GM19468 (cell line): ENCODE data around the gene SMG6.

Experiments used
- ATAC-seq: cut with Tn5 transposase; IDR thresholded peaks from one replicate; pipeline ENCODE4 v1.9.1; 2021; ENCODE audit warnings: mild to moderate bottlenecking, moderate library complexity, moderate number of reproducible peaks; ENCODE audit not compliant: unreplicated experiment; ENCODE audit errors: extremely low read depth

SMG6 gene

DNA sequence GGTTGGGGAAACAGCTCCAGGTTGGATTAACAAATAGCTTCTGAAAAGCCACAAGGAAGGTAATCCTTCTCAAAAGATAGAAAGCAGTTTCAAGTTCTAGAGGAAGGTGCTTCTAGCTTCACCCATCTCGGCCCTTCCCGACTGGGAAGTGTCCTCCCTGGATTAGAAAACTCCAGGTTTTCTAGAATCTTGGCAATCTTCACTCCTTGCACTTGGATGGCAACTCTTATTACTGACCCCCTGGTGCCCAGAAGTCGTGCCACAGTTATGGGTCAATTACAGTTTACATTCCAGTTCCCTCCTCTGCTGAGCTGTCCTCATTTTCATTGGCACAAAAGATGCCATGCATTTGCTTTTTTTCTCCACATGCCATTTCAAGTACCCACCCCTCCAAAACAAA, 65.6 kb downstream of the SMG6 start:
- ATAC-seq: no peak

DNA sequence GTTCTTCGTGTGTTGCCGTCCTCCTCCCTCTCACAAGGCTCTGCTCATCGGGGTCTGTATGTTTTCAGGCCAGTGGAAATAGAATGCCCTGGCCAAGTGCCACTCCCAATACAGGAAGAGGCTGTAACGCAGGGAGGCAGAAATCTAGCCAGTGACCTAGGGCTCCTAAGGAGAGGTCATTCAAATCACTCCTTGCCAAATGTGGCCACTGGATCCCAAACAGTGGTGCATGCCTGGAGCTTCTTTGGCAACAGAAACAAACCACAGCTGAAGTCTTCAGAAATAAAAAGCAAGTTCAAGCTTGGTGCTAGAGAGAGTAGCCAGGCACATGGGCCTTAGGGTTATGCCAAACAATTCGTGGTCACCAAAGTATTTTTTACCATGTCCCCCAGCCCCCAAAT, 66.1 kb downstream of the SMG6 start:
- no peak for ATAC-seq

DNA sequence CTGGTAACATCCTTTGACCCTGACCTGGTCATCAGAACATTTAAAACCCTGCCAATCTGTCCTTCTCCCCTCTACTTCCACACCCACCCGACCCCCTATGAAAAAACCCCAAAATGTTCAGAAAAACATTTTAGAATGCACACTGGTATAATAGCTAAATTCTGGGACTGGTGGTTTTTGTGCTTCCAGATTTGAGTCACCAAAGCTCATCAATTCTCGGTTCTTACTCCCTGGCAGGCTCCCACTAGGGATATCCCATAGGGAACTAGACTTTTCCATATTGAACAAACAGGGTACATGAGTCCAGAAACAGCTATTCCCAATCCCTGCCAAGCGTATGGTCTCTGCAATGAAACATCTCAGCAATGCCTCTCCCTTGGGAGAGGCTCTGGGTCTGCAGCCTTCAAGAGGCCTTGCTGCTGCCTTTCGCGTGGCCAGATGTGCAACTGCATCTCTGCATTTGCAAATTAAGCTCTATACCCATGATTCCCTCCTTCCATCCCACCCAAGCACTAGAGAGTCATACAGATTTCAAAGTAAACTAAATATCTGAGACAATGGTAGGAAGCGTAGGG, 67.7 kb downstream of the SMG6 start:
- ATAC-seq: no peak

DNA sequence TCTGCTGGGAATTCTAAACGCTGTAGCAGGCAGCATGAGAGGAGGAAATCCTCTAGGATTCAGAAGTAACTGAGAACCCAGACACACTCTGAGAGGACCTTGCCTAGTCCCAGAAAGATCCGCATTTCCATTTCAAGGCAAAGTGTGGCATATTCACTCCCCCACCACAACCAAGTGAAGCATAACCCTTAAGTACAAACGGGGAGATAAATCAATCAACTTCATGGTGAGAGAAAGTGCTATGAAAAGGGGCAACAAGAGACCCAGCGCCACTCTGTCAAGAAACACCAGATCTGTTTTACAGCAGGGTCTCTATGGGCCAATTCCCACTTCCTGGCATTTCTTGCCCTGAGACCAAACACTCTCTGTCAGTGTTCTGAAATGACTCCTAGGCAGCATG, 68.3 kb downstream of the SMG6 start:
- ATAC-seq: no peak

DNA sequence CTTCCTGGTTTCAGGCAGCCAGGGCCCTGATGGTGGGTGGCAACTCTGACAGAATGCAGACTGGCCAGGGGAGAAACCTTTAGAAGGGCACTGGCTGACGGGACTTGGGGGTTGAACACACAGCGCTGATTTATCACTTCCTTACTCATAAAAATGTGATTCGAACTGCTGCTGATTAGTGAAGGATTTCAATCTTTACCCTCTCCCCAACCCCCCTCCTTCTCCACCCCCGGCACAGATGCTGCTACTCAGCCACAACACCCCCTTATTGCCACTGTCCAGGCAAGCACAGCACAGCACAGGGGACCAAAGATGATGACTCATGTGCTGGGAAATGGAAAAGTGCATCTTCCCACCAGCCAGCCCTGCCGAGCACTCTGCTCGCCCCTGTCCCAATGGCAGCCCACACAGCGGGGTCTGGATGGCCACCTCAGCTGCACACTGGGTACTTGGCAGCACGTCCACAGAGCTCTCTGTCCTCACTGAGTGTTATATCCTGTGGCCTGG, 70.1 kb downstream of the SMG6 start:
- no peak for ATAC-seq

DNA sequence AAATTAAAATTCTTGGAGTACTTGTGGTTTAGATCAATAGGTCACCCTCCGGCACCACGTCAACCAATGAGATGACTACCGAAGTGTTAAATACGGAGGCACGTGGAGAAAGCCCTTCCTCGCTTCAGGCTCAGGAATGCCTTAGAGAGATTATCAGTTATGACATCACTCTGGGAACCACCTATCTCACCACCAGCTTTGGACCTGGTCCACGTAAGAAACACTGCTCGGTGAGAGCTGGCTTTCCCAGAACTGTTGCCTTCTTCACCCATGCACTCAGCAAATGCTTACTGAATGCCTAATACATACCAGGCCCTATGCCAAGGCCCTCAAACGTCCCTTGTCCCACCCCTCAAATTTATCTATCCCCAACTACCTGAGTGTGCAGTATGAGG, 71.3 kb downstream of the SMG6 start:
- ATAC-seq: no peak

DNA sequence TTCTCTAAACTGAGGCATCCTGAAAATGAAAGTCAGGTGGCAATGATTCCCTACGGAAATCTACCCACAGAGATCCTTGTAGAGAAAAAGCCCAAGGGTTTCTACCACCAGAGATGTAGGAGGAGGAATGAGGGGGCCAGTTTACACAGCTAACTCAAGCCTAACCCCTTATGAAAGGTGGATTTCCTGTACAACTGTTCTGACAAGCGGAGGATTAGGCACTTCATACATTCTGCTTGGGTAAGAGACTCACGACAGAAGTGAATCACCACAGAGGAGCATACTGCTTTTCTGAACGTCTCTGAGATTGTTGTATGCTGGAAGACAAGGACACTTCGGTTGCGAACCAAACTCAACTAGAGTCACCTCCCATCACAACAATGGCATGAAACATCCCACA, 72.7 kb downstream of the SMG6 start:
- no peak for ATAC-seq

DNA sequence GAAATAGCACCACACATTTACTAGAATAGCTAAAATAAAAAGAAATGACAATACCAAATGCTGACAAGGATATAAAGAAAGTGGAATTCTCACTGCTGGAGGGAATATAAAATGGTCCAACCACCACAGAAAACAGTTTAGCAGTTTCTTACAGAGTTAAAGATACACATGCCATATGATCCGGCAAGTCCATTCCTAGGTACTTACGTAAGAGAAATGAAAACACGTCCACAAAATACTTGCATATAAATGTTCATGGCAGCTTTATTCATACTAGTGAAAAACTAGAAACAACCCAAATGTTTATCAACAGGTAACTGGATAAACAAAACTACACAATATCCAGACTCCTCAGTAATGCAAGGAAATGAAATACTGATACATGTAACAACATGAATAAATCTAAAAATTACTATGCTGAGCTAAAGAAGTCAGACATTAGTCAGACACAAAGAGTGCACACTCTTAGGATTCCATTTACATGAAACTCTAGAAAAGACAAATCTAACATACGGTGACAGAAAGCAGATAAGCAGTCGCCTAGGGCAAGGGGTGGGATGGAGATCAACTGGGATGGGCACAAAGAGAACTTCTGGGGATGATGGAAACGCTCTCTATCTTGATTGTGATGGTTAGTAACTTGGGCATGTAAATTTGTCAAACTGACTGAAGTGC, 76.4 kb downstream of the SMG6 start:
- no peak for ATAC-seq

DNA sequence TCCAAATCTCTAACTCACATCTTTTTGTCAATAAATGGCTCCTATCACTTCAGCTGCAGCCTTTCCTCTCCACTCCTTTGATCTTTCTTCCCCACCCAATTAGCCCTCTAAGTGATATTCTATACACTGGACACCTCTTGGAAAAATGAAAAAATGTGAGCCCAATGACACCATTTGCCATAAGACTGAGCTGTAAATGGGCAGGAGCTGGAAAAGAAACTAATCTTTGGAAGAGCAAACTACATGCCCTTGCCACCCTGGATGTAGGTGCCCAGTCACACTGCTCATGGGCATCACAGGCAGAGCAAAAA, 80.0 kb downstream of the SMG6 start:
- ATAC-seq: no peak

DNA sequence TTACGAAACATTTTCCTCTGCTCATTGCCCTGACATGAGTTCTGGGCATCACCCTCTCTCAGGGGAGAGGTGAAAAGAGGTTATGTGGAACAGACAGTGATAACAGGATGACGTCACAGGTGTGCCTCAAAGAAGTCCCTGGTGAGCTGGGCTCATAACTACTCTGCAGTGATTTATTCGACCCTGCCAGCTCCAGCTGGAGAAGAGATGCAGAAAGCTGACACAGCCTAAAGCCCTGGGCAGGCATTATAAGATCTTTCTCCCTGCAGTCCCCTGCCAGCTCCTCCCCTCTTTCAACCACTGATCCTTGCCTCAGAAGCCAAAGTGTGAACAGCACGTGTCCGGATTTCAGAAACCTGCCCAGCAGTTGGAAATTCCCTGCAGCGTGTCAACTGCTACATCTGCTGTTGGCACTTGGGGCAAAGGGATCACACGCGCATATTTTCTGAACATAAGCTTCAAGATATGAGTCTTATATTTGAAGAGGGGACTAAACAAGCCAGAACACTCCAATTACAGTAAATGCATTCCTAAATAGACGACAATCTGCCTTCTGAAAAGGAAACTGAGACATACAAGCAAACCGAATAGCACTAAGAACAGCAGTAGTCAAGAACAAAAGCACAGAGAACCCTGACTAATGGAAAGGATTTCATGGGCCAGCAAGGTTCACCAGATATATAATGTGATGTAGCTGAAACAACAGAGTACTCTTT, 80.5 kb downstream of the SMG6 start:
- no peak for ATAC-seq

DNA sequence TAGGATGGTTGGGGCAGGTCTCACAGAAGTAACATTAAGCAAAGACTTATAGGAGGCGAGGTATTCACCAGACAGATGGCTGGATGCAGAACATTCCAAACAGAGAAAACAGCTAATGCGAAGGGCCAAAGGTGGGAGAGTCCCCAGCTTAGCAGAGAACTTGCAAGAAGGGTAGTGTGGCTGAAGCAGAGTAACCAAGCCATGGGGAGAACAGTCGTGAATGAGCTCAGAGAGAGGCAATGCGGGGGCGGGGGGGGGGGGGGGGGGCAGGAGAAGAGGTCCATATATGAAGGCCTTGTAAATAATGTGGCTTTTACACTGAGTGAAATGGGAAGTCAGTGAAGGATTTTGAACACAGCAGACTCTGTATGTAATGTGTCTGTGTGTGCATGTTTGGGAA, 81.3 kb downstream of the SMG6 start:
- ATAC-seq: no peak

DNA sequence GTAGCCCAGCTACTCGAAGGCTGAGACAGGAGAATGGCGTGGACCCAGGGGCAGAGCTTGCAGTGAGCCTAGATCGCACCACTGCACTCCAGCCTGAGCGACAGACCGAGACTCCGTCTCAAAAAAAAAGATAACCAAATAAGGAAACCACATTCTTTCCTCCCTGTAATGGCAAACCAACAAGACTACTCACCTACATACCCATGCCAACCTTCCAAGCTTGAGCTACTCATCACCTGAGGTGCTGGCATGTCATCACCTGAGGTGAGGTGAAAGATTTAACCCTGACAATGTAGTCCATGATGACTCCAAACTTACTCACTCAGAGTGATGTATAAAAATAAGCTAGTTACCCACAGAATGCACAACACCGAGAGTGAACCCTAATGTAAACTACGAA, 85.2 kb downstream of the SMG6 start:
- ATAC-seq: no peak

DNA sequence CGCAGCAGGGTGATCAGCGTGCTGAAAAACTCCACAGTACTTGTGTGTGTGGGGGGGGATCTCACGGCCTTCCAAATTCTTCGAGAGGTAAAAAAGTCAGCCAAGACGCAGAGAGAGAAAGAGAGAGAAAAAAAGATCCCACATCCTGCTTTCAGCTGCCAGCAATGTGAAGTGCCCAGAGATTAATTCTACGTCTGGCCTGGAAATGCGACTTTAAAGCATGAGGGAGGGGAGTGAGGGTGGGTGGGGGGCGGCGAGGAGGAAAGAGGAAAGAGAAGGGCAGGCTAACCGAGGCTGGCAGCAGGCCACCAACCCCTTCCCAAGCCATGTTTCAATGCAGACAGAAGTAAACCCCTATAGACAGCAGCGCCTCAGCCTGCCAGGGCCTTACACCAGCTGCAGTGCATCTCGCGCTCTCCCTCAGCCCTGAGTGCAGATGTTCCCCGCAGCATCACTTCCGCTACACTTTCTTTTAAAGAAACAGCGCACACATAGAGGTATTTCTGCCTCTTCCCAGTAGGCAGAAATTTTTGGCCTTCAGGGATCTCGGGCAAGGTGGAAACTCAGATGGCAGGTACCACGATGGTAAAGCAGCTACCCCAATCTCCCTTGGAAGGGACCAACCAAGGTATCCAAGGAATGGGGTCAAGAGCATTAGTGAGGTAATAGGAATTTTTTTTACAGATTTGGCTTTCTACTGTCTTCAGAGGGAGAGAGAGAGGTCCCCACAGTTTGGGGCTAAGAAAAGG, 87.8 kb downstream of the SMG6 start:
- ATAC-seq: peak; percentile 51

DNA sequence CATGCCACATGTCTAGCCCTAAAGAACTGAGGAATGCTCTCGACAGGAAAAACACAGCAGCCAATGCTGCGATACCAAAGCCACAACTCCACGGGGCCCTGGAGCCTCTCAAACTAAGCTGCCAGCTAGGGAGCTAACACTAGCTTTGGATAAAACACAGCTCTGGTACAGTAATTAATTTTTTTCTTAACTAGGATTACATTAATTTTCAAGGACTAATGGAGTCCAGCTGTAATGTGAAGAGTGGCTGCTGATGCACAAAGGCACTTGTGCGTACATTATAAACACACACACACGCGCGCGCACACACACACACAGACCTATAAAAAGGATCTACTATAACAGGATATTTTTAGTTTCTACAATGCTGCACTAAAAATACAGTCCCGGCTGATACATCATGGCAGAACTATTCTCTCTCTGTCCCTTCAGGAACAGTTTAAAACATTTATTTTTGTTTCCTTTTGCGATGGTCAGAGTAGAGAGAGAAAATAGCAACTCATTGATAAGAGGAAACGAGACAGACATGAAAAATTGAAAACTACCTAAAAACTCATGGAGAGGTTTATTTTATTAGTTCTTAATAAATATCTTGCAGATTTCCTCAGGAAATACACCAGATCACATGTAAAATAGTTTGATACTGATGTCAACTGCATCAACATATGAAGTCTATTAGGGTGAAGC, 88.5 kb downstream of the SMG6 start:
- ATAC-seq: no peak

DNA sequence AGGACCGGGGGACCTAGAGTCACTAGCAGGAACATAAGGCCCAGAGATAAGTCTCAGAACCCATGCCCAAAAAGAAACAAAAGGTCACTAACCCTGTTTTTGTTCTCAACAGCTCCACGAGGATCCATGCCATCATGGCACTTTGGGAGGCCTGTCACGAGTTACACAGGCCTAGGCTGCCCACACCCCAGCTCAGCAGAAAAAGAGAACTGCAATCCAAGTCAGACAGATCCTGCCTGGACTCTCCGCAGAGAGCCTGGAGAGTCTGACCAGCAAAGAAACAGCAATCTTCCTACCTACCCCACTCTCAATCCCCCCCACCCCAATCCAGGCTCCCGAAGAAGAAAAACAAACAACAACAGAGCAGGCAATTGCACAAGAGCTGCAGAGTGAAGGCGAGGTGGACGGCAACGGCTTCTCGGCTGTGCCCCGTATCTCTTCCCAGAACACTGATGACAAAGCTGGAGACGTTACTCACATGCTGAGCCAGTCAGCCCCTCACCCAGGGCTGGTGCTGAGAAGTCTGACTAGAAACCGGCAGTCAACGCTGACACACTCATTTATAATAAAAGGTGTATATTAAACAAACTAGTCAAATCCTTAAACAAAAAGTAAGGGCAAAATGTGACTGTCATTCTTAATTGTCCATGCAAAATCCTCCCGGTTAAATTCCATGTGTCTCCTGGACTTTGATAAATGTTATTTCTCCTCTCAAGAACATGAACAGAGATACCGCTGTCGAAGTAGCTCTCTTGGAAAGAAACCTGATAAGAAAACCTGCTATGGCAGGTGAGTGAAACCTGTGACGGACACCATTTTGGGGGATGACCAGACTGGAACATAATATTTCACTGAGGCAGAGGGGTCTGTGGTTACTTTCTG, 89.3 kb downstream of the SMG6 start:
- no peak for ATAC-seq

DNA sequence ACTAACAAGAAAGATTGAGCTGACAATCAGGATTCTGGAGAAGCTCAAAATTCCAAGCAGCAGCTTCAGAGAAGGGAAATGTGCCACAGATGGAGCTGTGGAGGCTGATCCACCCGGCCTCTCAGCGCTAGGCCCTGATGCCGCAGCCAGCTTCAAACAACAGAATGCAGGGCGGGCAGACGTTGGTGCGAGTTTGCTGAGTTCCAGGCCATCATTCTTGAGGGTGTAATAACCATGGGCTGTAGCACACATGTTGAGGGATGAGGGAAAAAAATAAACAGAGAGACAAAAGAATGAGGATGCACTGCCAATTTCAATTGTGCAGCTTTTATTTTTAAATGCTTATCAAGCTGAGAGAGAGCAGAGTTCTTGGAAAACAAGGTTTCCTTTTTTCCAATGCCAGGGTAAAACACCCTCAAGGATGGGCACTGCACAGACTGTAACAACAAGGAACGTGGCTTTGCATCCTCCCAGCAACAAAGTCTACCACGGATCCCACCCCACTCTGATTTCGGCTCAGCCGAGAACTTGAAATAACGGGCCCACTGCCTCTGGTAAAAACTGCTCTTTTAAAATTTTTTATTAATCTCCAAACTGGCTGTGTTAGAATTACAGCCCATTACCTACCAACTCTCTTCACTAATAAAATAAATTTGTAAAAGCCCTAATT, 90.2 kb downstream of the SMG6 start:
- ATAC-seq: no peak

DNA sequence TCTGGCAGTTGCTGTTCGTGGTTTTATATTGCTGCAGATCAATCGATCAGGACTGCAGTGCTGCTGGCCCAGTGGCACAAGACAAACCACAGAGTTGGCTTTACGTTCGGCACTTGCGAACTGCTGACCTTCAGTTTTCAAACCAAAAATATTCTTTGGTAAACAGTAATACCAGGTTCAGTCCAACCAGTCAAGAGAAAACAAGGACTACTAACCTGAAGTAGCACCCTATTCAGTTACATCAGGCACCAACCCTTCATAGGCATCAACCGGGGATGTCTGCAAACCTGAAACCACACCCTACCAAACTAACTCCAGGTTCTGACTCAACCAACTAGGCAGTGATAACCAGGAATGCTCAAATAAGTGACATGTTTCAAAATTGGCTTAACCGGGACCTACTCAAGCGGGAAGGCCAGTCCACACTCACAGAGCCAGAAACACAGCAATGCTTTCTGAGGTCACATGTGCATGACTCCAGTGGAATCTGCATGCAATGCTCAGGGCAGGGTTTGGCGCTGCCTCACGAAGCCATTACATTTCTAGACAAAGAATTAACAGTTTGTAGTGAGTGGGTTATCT, 91.1 kb downstream of the SMG6 start:
- no peak for ATAC-seq

DNA sequence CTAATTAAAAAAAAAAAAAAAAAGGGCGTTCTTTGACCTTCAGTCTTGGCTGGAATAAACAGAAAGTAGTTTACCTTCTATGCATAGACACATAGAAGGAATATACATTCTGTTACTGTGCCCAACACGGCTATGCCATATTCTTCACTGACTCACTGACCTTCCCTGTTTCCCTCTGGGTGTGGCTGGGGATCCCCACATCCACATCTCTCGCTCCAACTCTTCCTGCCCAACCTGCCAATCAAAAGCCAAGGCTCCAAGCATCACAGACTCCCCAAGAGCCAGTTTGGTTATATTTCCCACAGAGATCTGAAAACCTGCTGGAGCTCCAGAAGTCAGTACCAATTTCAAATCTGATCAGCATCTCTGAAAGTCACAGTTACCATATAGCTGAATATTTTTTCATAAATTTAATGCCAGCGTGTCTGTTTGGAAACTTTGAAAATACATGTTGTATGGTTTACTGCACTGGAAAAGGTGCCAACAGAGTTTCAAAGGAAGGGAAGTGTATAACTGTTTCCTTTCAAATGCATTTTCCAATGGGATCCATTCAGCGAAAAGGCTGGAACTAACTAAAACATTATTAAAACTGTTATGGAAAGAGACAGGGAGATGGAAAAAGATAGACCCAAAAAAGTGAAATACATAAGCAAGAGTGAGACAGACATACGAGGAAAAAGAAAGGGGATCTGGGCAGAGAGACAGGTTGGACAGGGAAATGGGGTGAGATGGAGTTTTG, 91.8 kb downstream of the SMG6 start:
- no peak for ATAC-seq
